ENCODE results near the gene PTPN14. TPM values are rescaled to one million over a fixed set of nuclear protein-coding genes. Genes with fewer than 3 reads are reported as not detected.

PTPN14 gene
- total RNA-seq, 1 experiment from 2014 or later, result 76.4 TPM

DNA sequence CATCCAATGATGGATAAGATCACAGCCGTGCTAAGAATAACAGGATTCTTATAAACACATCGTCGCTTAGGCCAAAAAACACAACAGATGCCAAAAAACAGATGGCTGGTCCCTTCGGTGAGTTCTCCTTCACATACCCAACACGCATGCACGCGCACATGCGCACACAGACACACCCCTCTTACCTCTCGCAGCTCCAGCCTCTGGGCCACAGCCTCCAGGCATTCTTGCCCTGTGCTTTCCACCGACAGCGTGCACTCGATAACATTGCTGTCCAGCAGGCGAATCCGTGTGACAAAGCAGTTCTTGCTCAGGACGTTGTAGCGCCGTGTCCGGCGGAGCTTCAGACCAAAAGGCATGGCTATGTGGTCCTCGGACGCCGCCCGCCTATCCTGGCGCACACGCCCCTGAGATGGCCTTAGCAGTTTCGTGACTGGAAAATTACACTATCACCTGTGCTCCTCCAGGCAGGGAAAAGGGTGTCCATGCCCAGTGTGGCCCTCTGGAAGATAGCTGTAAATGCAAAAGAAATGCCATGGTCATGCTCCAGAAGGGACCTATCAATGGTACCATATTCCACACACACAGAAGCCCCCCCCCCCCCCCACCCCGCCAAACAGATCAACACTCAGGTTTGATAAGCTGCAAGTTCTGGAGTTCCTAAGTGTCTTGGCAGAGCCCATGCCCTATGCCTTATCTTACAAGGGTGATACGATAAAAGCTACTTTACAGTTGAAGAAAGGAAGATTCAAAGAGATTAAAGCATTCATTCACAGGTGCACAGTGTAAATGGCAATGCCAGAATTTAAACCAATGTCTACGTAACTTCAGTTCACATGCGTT, 86.7 kb downstream of the PTPN14 start:
- Histone ChIP-seq H2BK120ac (ENCODE audit: low read depth, low read length, poor library complexity, severe bottlenecking) (no peak overlapping the region), H2BK20ac (ENCODE audit: low read depth, low read length, poor library complexity, severe bottlenecking) (no peak overlapping the region), H3K9ac (ENCODE audit: extremely low read depth, insufficient read length, low read length) (no peak overlapping the region), H4K5ac (ENCODE audit: insufficient read length, low read depth, low read length) (no peak overlapping the region), H4K91ac (ENCODE audit: insufficient read length, low read depth, low read length) (no peak overlapping the region), H3K4ac (ENCODE audit: low read depth, low read length) (no peak overlapping the region), H4K8ac (replicated peaks; ENCODE audit: insufficient read length, low read depth, low read length) (no peak overlapping the region), H3K56ac (ENCODE audit: insufficient read length, low read depth, low read length) (no peak overlapping the region), H3K4me2 (ENCODE audit: insufficient read depth, insufficient read length, low read length) (no peak overlapping the region), H3K27me3 (ENCODE audit: insufficient read depth, low read length) (no peaks in the 10 kb centered on the region), H3K79me1 (ENCODE audit: insufficient read depth, low read depth, low read length, poor library complexity, severe bottlenecking) (no peaks in the 10 kb centered on the region), H3T11ph (ENCODE audit: low read length) (no peak overlapping the region), H2AFZ (ENCODE audit: low read length) (no peak overlapping the region), H2AK5ac (ENCODE audit: insufficient read length, low read length) (no peak overlapping the region), H4K20me1 (ENCODE audit: control insufficient read depth, insufficient read depth, insufficient read length) (no peaks in the 10 kb centered on the region), H2BK12ac (ENCODE audit: insufficient read length, low read depth, low read length) (no peak overlapping the region), H3K18ac (ENCODE audit: insufficient read length, low read depth, low read length) (no peak overlapping the region), H3K4me1 (ENCODE audit: insufficient read depth, low read length) (peaks cover 3% of the 10 kb centered on the region; the same call in 1 of the 2 replicates), H3K79me2 (ENCODE audit: insufficient read depth, low read length) (peaks cover 2% of the 10 kb centered on the region; the same call in 1 of the 2 replicates), H3K23me2 (ENCODE audit: insufficient read length, low read depth, low read length, poor library complexity, severe bottlenecking) (no peaks in the 10 kb centered on the region), H2BK5ac (ENCODE audit: insufficient read length, low read length) (peak overlapping the region; percentile 16), H3K9me3 (ENCODE audit: control insufficient read depth, low read depth, low read length) (no peaks in the 10 kb centered on the region), H3K23ac (ENCODE audit: insufficient read length, low read depth, low read length) (no peak overlapping the region), H3K14ac (ENCODE audit: insufficient read depth, low read length) (no peak overlapping the region; the same call in 1 of the 2 replicates), H3K27ac (ENCODE audit: insufficient read length, low read depth, low read length) (no peak overlapping the region), H2BK15ac (ENCODE audit: low read depth, low read length) (0 out of 2 replicates have a peak overlapping the region, but pooled peaks have one; percentile 29)
- peak overlapping the region; percentile 39 to 86 (median 65); a peak in 6 of 7 replicates for H3K27ac Mint-ChIP-seq
- H3K36me3 Mint-ChIP-seq (ENCODE audit: insufficient read depth in 1 of 3, low read depth in 3 of 3), result peaks cover 0 to 14% (median 0%) of the 10 kb centered on the region in 3 experiments; a peak in 3 of 7 replicates
- H3K4me3 Mint-ChIP-seq, result no peak overlapping the region
- WGBS (ENCODE audit: extremely low coverage, insufficient read length, low lambda C conversion rate), result no CpG with 5 or more reads among the region's 30 CpGs
- DNase-seq, result no peak
- H3K27me3 Mint-ChIP-seq (ENCODE audit: low read depth), result no peaks in the 10 kb centered on the region
- H3K9me3 Mint-ChIP-seq, result no peaks in the 10 kb centered on the region
- H3K4me1 Mint-ChIP-seq, result peaks cover 24 to 29% of the 10 kb centered on the region in 2 experiments
- no peak for TF ChIP-seq CTCF (conservative IDR thresholded peaks at IDR 0.05)
